ENCODE results near the gene CTBP2.

CTBP2 gene

GRCh38 chr10:125087191-125087896 lies 73.0 kb downstream of the CTBP2 start:
- no peaks in the 10 kb centered on the region for H3K36me3 ChIP-seq (ENCODE audit: control insufficient read depth, insufficient read depth, low read length)
- TF ChIP-seq CTCF (IDR thresholded peaks at IDR 0.05; ENCODE audit: insufficient read depth, low read length, poor library complexity, severe bottlenecking) = no peak
- DNase-seq (ENCODE audit: extremely low read depth, insufficient read length) = no peak
- no peak overlapping the region for H3K4me3 ChIP-seq (replicated peaks; ENCODE audit: low read depth, low read length)
- no peaks in the 10 kb centered on the region; the same call in none of the 2 replicates for H3K27me3 ChIP-seq (replicated peaks; ENCODE audit: control insufficient read depth, insufficient read depth, low read length)

GRCh38 chr10:125086691-125087090 lies 73.7 kb downstream of the CTBP2 start:
- H3K36me3 ChIP-seq (ENCODE audit: control insufficient read depth, insufficient read depth, low read length) = no peaks in the 10 kb centered on the region
- no peak for TF ChIP-seq CTCF (IDR thresholded peaks at IDR 0.05; ENCODE audit: insufficient read depth, low read length, poor library complexity, severe bottlenecking)
- no peak for DNase-seq (ENCODE audit: extremely low read depth, insufficient read length)

GRCh38 chr10:125085258-125086054 lies 74.9 kb downstream of the CTBP2 start:
- no peak overlapping the region for H3K4me3 ChIP-seq (replicated peaks; ENCODE audit: low read depth, low read length)
- TF ChIP-seq CTCF (IDR thresholded peaks at IDR 0.05; ENCODE audit: insufficient read depth, low read length, poor library complexity, severe bottlenecking) = no peak
- no peaks in the 10 kb centered on the region for H3K36me3 ChIP-seq (ENCODE audit: control insufficient read depth, insufficient read depth, low read length)
- DNase-seq (ENCODE audit: extremely low read depth, insufficient read length) = no peak
- no peaks in the 10 kb centered on the region; the same call in none of the 2 replicates for H3K27me3 ChIP-seq (replicated peaks; ENCODE audit: control insufficient read depth, insufficient read depth, low read length)

More at GRCh38 chr10:125086691-125087090, 73.7 kb downstream of the CTBP2 start:
- no peaks in the 10 kb centered on the region; the same call in none of the 2 replicates for H3K27me3 ChIP-seq (replicated peaks; ENCODE audit: control insufficient read depth, insufficient read depth, low read length)
- no peak overlapping the region for H3K4me3 ChIP-seq (replicated peaks; ENCODE audit: low read depth, low read length)

GRCh38 chr10:125084614-125085257 lies 75.6 kb downstream of the CTBP2 start:
- Histone ChIP-seq H3K36me3 (ENCODE audit: control insufficient read depth, insufficient read depth, low read length) (no peaks in the 10 kb centered on the region), H3K4me3 (replicated peaks; ENCODE audit: low read depth, low read length) (no peak overlapping the region), H3K27me3 (replicated peaks; ENCODE audit: control insufficient read depth, insufficient read depth, low read length) (no peaks in the 10 kb centered on the region; the same call in none of the 2 replicates)
- TF ChIP-seq CTCF (IDR thresholded peaks at IDR 0.05; ENCODE audit: insufficient read depth, low read length, poor library complexity, severe bottlenecking) = no peak
- DNase-seq (ENCODE audit: extremely low read depth, insufficient read length) = no peak

GRCh38 chr10:125084191-125084613 lies 76.2 kb downstream of the CTBP2 start:
- TF ChIP-seq CTCF (IDR thresholded peaks at IDR 0.05; ENCODE audit: insufficient read depth, low read length, poor library complexity, severe bottlenecking) = no peak
- DNase-seq (ENCODE audit: extremely low read depth, insufficient read length) = no peak
- Histone ChIP-seq H3K4me3 (replicated peaks; ENCODE audit: low read depth, low read length) (no peak overlapping the region), H3K27me3 (replicated peaks; ENCODE audit: control insufficient read depth, insufficient read depth, low read length) (no peaks in the 10 kb centered on the region; the same call in none of the 2 replicates), H3K36me3 (ENCODE audit: control insufficient read depth, insufficient read depth, low read length) (no peaks in the 10 kb centered on the region)

Data from GM06990 (cell line).